Ecto neural progenitor cell (in vitro differentiated cells): ENCODE measurements around the gene FOSB.

Experiments used
- DNase-seq: peaks from one replicate; pipeline ENCODE4 v3.0.0-alpha.2; 2018; ENCODE audit warnings: low spot score

The FOSB gene

DNA sequence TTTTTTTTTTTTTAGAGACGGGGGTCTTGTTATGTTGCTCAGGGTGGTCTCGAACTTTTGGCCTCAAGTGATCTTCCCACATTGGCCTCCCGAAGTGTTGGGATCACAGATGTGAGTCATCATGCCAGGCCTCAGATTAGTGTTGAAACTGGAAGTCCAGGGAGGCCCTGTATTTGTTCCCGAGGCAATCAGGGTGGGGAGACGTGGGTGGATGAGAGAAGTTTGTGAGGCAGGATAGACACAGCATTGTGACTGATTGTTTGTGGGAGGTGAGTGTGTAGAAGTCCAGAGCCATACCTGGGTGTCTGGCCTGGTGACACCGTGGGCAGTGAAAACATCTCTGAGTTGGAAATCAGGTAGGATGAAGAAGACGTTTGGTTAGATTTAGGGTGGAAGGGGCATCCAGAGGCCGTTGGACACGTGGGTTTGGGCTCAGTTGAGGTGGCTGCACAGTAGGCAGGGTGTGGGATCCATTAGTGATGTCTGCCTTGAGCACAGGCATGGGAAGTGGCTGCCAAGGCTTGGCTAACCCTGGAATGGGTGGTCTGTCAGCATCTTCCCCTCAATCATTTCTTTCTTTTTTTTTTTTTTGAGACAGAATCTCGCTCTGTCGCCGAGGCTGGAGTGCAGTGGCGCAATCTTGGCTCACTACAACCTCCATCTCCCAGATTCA is 16.6 kb downstream of the FOSB start:
- DNase-seq: no peak

DNA sequence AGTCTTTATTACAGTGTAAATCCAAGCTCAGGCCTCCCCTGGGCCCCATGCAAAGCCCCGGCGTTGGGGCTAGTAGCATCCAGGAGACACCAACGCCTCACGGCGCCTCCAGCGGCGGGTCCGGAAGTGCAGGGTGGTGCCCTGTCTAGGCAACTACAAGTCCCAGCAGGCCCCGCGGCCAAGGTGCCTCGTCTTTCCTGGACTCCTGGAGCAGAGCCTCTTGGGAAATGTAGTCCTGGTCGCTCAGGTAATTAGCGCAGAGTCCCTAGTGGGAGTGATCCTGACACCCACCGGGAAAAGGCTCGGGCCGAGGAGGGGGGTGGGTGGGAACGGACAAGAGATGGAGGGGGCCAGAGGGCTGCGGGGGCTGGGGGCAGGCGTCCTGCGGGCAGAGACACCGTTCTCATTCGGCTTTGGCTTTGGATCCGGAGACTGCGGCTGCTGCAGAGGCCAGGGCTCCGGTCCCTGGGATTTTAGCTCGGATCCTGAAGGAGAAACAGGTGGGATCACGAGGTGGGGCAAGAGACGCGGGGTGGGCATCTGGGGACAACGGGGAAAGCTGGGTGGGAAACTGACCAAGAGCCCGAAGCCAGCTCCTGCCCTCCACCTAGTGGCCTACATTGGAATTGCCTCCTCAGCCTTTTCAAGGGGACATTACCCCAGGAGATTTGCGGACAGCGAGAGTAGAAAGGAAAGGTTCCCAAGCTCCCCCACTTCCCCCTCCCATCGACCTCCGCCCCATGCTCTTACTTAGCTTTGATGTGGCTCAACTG is 17.7 kb downstream of the FOSB start:
- DNase-seq: peak; percentile 98

GRCh38 chr19:45488708-45489107 is 20.9 kb downstream of the FOSB start:
- DNase-seq: no peak

- DNase-seq: no peak
Observed at GRCh38 chr19:45489216-45489855, 21.5 kb downstream of the FOSB start.

- no peak for DNase-seq
Observed at GRCh38 chr19:45492137-45492626, 24.4 kb downstream of the FOSB start.

DNA sequence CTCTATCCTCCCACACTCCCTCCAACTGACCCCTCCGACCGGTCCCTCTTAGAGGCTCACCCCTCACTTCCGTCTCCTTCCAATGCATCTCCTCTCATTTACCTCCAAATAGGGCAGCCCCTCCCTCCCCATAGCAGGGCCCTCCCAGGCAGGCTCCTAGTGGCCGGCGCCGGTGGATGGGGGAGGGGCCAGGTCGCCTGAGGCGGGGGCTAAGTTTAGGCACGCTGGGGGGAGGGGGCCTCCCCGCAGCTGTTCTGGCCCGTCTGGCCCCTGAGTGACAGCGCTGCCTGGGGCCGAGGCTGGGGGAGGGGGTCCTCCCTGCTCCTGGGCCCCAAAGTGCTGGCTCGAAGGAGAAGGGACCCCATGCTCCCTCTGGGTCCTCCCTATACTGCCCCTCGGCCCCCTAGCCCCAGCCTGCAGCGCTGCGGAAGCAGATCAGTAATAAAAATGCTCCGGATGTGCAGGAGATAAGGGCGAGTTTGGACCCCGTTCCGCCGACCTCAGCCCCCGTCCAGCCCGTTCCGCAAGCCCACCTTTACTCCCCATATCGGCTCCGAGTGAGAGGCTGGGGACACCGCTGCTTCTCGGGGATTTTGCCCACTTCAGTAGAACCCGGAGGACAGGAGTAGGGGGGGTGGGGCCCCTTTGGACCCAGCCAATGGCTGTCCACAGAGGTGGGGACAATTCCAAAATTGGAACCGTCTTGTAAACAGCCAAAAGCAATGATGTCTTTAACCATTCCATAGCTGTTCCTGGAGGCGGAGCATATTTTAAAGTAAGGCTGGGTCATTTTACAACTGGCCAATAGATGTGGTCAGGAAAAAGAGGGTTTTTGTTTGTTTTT is 25.1 kb downstream of the FOSB start:
- DNase-seq: peak; percentile 82

DNA sequence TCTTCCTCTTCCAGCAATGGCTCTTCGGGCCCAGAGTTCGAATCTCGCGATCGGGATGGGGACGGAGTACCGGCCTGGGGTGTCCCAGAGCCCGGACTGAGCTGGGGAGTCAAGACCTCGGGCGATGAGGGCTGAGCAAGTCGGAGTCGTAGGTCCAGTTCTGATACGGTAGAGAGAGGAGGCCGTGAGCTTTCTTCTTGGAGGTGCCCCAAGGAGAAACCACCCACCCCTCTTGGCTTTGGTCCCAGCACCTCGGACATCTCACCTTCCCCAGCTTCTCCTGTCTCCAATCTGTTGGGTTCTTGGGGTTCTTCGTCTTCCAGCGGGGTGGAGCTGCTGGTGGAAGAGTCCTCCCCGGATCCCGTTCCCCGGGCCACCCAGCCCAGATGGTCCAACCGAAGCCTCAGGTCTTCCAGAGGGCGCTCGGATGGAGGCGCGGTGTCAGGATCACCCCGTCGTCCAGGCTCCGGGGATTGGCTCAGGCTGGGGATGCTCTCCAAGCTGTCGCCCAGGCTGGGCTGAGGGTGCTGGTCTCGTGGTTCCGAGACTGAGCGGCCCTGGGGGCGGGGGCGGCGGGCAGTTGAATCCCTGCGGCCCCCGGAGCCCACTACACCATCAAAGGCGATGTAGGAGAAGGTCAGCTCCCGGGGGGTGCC is 26.6 kb downstream of the FOSB start:
- no peak for DNase-seq

DNA sequence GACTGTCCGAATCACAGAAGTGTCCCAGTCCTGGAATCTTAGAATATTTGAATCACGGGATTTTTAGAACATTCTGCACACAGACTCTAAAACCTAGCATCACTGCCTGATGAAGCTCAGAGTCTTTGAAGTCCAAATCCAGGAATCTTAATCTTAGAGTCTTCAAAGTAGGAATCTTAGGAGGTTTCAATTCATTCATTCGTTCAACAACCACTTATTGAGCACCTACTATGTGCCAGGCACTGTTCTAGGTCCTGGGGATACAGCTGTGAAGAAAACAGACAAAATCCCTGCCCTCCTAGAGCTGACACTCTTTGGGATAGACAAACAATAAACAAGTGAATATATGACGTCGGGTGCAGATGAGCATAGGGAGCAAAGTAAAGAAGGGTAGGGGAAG is 27.4 kb downstream of the FOSB start:
- no peak for DNase-seq

DNA sequence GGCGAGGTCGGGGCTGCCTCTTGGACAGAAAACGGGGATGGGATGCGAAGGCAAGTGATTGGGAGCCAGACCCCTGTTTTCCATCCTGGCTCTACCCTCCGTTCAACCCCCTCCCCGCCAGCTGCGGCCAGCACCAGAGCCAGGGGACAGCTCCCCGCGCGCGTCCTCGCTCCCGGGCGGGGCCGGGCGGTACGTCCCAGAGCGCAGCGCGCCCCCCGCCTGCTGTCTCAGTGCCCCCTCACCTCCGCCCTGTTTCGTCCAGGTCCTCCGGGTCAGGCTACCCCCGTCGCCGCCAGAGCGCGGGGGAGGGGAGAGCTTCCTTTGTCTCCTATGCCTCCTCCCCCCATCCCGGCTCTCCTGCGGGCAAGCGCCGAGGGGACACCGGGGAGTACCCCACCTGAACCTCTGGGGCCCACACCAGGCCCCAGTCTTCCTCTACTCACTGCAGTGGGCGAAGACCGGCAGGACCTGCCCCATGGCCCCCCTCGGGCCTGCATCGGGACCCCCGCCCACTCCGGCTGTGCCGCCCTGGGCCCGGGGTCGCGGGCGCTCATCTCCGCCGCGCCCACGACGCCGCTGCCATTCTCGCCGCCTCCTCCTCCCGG is 28.7 kb downstream of the FOSB start:
- DNase-seq: peak; percentile 86

DNA sequence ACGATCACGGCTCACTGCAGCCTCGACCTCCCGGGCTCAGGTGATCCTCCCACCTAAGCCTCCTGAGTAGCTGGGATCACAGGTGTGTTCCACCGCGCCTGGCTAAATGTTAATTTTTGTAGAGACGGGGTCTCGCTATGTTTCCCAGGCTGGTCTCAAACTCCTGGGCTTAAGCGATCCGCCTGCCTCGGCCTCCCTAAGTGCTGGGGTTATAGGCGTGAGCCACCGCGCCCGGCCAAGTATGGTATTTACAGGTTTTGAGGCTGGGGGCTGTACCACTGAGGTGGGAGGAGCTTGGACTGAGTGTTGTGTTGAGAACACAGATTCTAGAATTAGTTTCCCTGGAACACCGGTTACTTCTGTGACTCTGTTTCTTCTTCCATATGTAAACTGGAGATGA is 30.0 kb downstream of the FOSB start:
- DNase-seq: no peak

GRCh38 chr19:45498411-45499195 is 30.8 kb downstream of the FOSB start, which contains the start of gene PPM1N:
Gene PPM1N, plus strand, starts transcription at chr19:45498443. Its CDS starts 30 bp downstream, at chr19:45498473.
- peak; percentile 72 for DNase-seq

DNA sequence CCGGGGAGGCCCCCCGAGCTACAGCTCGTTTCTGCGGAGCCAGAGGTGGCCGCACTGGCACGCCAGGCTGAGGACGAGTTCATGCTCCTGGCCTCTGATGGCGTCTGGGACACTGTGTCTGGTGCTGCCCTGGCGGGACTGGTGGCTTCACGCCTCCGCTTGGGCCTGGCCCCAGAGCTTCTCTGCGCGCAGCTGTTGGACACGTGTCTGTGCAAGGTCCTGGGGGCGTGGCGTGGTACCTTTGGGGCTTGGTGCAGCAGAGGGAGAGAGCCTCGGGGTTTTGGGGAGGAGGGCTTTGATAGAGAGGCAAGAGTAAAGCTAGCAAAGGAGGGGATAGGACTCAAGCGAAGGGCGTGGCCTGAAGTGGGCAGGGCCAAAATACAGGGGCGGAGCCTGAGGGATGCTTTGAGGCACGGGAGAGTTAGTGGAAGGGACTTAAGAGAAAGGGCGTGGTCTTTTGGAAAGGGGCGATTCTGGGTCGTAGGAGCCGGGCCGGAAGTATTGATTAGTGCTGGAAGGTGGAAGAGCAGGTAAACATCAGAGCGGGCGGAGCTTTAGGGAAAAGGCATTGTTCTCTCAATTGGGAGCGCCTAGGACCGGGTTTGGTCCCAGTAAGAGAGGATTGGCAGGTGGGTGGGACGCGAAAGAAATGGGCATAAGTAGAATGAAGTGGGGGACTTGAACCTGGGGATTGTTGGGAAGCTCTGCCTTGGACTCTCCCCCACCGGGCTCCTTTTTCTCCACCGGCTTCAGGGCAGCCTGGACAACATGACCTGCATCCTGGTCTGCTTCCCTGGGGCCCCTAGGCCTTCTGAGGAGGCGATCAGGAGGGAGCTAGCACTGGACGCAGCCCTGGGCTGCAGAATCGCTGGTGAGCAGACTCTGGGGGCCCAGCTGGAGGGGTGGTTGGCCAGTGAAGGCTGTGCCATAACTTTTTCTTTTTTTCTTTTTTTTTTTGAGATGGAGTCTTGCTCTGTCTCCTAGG is 31.7 kb downstream of the FOSB start:
- peak; percentile 83 for DNase-seq

- no peak for DNase-seq
Observed at GRCh38 chr19:45500918-45501729, 33.3 kb downstream of the FOSB start.

DNA sequence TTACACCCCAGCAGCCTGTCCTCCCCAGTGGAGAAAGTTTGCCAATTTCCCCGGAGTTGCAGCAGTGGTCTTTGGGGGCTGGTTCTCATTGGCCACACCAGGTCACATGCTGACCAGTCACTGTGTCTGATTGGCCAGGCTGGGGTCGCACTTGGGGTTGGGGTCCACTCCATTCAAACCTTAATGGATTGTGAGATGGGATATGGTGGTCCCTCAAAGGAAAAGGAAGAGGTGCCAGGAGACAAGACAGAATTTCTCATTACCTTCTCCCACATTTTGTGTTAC is 33.9 kb downstream of the FOSB start:
- DNase-seq: no peak

GRCh38 chr19:45502111-45502510 is 34.3 kb downstream of the FOSB start:
- no peak for DNase-seq

DNA sequence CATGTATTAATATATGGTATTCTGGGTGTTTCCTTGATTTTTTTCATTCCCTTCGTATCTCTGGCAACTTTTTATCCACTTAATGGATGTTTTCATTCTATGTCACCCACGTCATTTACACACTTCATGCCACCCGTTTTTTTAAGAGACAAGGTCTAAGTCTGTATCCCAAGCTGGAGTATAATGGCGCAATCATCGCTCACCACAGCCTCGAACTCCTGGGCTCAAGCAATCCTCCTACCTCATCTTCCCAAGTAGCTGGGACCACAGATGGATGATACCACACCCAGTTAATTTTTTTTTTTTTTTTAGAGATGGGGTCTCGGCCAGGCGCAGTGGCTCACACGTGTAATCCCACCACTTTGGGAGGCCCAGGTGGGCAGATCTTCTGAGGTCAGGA is 36.1 kb downstream of the FOSB start:
- no peak for DNase-seq

GRCh38 chr19:45505151-45505995 is 37.6 kb downstream of the FOSB start:
- DNase-seq: no peak

- DNase-seq: no peak
Observed at GRCh38 chr19:45505996-45506245, 38.1 kb downstream of the FOSB start.
